ENCODE results near the gene NOS3. TPM values are rescaled to one million over a fixed set of nuclear protein-coding genes. Genes with fewer than 3 reads are reported as not detected.

Gene NOS3
- total and polyA plus RNA-seq, 9 of the 15 experiments (the other 6 are each of a cell fraction or from before 2014, with no cell fraction given), result 1.1 to 121 (median 23.6) TPM

DNA sequence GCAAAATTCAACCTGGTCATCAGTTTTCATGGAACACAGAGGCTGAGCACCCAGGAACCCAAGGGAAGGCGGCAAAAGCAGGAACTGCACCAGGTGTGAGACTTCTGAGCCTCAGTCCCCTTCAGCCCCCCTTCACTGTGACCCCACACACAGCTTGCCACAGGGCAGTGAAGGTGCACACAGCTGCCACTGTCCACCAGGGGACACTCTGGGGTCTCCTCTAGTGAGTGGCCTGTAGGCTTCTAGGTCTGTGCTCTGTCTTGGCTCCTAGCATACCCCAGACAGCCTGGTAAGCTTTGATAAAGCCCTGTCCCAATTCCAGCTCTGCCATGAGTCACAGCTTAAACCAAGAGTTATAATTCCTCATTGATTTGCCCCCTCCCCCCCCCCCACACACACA lies 24.8 kb upstream of the NOS3 start (continued):
- TF ChIP-seq NFXL1 (CRISPR knock-in tag; IDR thresholded peaks at IDR 0.05) (no peak), HSF4 (CRISPR knock-in tag; IDR thresholded peaks at IDR 0.05; ENCODE audit: borderline replicate concordance) (no peak), MAFK (IDR thresholded peaks at IDR 0.05; ENCODE audit: low read length) (no peak), MYC (IDR thresholded peaks at IDR 0.05; ENCODE audit: low read depth, low read length) (peak; percentile 23; the same call in 1 of the 2 replicates), MYC (CRISPR knock-in tag; IDR thresholded peaks at IDR 0.05; ENCODE audit: borderline replicate concordance, low read depth) (no peak), FOXA3 (CRISPR knock-in tag; conservative IDR thresholded peaks at IDR 0.05 in 1 of 2, IDR thresholded peaks at IDR 0.05 in 1 of 2) (peak in 1 of 2 experiments; percentile 7; a peak in 1 of 4 replicates), SIN3B (IDR thresholded peaks at IDR 0.05; ENCODE audit: low read depth) (no peak), SMARCE1 (IDR thresholded peaks at IDR 0.05) (no peak), CBFA2T3 (IDR thresholded peaks at IDR 0.05) (0 out of 2 replicates have a peak, but pooled peaks have one; percentile 15), SAFB (IDR thresholded peaks at IDR 0.05; ENCODE audit: borderline replicate concordance, low read depth, low read length) (no peak), ZNF239 (CRISPR knock-in tag; IDR thresholded peaks at IDR 0.05) (no peak), ZBTB7A (IDR thresholded peaks at IDR 0.05; ENCODE audit: borderline replicate concordance, control insufficient read depth, low read depth, low read length) (peak; percentile 75), ZSCAN29 (IDR thresholded peaks at IDR 0.05) (no peak), SP2 (IDR thresholded peaks at IDR 0.05; ENCODE audit: extremely low read depth, low read depth, low read length, poor library complexity, severe bottlenecking) (peak; percentile 7), EHMT2 (IDR thresholded peaks at IDR 0.05) (0 out of 2 replicates have a peak, but pooled peaks have one; percentile 18), MTA3 (IDR thresholded peaks at IDR 0.05; ENCODE audit: borderline replicate concordance) (no peak), ZBTB1 (CRISPR knock-in tag; IDR thresholded peaks at IDR 0.05; ENCODE audit: borderline replicate concordance, low read depth) (0 out of 2 replicates have a peak, but pooled peaks have one; percentile 43), SNIP1 (IDR thresholded peaks at IDR 0.05; ENCODE audit: low read depth) (no peak), BRF1 (IDR thresholded peaks at IDR 0.05; ENCODE audit: borderline replicate concordance, extremely low read depth, insufficient read length) (no peak), GATAD2A (IDR thresholded peaks at IDR 0.05) (0 out of 2 replicates have a peak, but pooled peaks have one; percentile 30), IRF2 (CRISPR knock-in tag; IDR thresholded peaks at IDR 0.05) (no peak)
- TF ChIP-seq, protein P1, sequence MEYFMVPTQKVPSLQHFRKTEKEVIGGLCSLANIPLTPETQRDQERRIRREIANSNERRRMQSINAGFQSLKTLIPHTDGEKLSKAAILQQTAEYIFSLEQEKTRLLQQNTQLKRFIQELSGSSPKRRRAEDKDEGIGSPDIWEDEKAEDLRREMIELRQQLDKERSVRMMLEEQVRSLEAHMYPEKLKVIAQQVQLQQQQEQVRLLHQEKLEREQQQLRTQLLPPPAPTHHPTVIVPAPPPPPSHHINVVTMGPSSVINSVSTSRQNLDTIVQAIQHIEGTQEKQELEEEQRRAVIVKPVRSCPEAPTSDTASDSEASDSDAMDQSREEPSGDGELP (CRISPR knock-in tag; IDR thresholded peaks at IDR 0.05; ENCODE audit: borderline replicate concordance), result peak; percentile 67
- TF ChIP-seq, protein P2, sequence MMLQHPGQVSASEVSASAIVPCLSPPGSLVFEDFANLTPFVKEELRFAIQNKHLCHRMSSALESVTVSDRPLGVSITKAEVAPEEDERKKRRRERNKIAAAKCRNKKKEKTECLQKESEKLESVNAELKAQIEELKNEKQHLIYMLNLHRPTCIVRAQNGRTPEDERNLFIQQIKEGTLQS (IDR thresholded peaks at IDR 0.05), result no peak
- TF ChIP-seq, protein P2 (CRISPR knock-in tag; conservative IDR thresholded peaks at IDR 0.05), result no peak
- TF ChIP-seq, protein P3, sequence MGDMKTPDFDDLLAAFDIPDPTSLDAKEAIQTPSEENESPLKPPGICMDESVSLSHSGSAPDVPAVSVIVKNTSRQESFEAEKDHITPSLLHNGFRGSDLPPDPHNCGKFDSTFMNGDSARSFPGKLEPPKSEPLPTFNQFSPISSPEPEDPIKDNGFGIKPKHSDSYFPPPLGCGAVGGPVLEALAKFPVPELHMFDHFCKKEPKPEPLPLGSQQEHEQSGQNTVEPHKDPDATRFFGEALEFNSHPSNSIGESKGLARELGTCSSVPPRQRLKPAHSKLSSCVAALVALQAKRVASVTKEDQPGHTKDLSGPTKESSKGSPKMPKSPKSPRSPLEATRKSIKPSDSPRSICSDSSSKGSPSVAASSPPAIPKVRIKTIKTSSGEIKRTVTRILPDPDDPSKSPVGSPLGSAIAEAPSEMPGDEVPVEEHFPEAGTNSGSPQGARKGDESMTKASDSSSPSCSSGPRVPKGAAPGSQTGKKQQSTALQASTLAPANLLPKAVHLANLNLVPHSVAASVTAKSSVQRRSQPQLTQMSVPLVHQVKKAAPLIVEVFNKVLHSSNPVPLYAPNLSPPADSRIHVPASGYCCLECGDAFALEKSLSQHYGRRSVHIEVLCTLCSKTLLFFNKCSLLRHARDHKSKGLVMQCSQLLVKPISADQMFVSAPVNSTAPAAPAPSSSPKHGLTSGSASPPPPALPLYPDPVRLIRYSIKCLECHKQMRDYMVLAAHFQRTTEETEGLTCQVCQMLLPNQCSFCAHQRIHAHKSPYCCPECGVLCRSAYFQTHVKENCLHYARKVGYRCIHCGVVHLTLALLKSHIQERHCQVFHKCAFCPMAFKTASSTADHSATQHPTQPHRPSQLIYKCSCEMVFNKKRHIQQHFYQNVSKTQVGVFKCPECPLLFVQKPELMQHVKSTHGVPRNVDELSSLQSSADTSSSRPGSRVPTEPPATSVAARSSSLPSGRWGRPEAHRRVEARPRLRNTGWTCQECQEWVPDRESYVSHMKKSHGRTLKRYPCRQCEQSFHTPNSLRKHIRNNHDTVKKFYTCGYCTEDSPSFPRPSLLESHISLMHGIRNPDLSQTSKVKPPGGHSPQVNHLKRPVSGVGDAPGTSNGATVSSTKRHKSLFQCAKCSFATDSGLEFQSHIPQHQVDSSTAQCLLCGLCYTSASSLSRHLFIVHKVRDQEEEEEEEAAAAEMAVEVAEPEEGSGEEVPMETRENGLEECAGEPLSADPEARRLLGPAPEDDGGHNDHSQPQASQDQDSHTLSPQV (IDR thresholded peaks at IDR 0.05), result no peak

Measured in K562 (cell line).